NB4 (cell line): ENCODE data around the gene ZNF428.

Source experiments
- DNase-seq: peaks from one replicate; pipeline ENCODE4 v3.0.0; 2010; ENCODE audit warnings: low read depth
- H3K4me3 ChIP-seq: one replicate; pipeline ENCODE4 v1.5.1; 2011; ENCODE audit warnings: mild to moderate bottlenecking, low read depth, low read length, moderate library complexity
- CTCF ChIP-seq: IDR thresholded peaks from one replicate; pipeline ENCODE4 v1.5.1; 2012; ENCODE audit warnings: low read depth, low read length
- MAX ChIP-seq: IDR thresholded peaks from 2 replicates; pipeline ENCODE4 v1.6.1; 2011; ENCODE audit warnings: low read depth, low read length
- MYC ChIP-seq: IDR thresholded peaks from 2 replicates; pipeline ENCODE4 v1.6.1; 2011; ENCODE audit warnings: low read depth, low read length
- POLR2A ChIP-seq: IDR thresholded peaks from 2 replicates; pipeline ENCODE4 v1.6.1; 2011; ENCODE audit warnings: mild to moderate bottlenecking; ENCODE audit not compliant: insufficient read length; ENCODE audit errors: extremely low read depth

Gene ZNF428

GRCh38 chr19:43594710-43595604 is 24.5 kb downstream of the ZNF428 start:
- peak; percentile 80 for DNase-seq
- H3K4me3 ChIP-seq = peak overlapping the region; percentile 77
- peak; percentile 75 for TF ChIP-seq CTCF
- TF ChIP-seq MAX = peak; percentile 11; the same call in 1 of the 2 replicates
- peak; percentile 61 for TF ChIP-seq MYC
- peak; percentile 16 for TF ChIP-seq POLR2A

- no peak for DNase-seq
- peak overlapping the region; percentile 77 for H3K4me3 ChIP-seq
- TF ChIP-seq CTCF (no peak), POLR2A (no peak), MAX (no peak), MYC (no peak)
Observed at GRCh38 chr19:43594081-43594697, 25.2 kb downstream of the ZNF428 start.

DNA sequence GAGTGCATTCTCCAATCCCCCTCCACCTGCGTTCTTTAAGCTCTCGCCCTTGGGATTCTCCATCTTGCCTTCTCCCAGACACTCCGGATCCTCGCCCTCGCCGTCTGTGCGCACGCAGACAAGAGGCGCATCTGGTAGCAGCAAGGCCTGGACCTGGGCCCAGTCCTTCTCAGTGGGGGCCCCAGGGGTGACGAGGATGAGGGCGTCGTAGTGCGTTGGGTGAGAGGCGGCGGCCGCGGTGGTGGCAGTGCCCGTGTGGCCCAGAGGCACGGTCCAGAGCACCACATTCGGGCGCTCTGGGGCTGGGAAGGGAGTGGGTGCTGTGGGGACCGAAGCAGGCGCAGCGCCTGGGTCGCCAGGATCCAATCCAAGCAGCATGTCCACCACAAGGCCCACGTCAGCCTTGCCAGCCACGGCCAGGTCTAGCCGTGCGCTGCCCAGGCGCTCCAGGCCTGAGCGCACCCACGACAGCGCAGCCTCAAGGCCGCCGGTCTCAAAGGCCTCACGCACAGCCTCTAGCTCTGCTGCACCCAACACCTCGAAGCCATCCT is 26.6 kb downstream of the ZNF428 start:
- TF ChIP-seq MYC (no peak), MAX (no peak), POLR2A (no peak), CTCF (no peak)
- DNase-seq = no peak
- H3K4me3 ChIP-seq = no peak overlapping the region

DNA sequence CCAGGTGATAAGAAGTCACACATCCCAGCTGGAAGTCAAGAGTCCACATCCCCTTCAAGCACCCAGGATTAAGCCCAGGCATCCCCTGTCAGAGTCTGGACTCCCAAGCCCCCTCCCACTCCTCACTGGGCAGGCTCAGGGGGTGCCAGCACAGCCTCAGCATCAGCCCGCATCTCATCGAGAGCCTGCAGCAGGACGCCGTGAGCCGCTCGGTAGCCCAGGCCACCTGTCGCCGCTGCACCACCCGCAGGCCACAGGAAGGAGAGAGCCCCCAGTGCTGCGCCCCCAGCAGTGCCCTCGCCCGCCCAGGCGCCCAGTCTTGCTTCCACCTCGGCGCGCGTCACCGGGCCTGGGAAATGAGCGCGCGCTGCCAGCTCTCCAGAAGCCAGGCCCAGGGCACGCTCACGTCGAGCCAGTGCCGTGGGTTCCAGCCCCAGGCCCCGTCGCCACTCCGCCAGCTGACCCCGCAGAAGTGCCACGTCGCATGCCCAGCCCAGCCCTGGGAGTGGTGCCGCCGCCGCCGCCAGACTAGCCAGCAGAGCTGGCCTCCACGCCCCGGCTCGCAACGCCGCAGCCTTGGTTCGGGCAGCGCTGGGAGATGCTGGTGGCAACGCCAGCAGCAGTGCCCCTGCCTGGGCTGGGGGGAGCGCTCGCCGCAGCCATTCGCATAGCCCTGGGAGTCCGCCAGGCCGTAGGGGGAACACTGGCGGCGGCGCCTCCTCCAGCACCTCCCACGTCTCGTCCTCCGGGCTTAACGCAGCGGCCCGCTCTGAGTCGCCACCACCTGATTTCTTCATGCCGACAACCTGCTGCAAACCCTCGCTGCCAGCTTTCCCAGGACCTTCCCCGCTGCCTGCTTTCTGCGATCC is 27.3 kb downstream of the ZNF428 start:
- no peak for DNase-seq
- no peak overlapping the region for H3K4me3 ChIP-seq
- no peak for TF ChIP-seq POLR2A
- TF ChIP-seq MYC = no peak
- TF ChIP-seq CTCF = no peak
- no peak for TF ChIP-seq MAX

GRCh38 chr19:43589678-43590077 is 29.8 kb downstream of the ZNF428 start:
- no peak for DNase-seq
- TF ChIP-seq MYC (no peak), CTCF (no peak), POLR2A (no peak), MAX (no peak)
- H3K4me3 ChIP-seq = no peak overlapping the region
